ENCODE data around the gene SNX1. TPM values are rescaled to one million over a fixed set of nuclear protein-coding genes. Genes with fewer than 3 reads are reported as not detected.

The SNX1 gene
- total and polyA plus RNA-seq, 10 of the 15 experiments (the other 5 are each of a cell fraction or from before 2014, with no cell fraction given), result 17.8 to 115 (median 96.3) TPM

DNA sequence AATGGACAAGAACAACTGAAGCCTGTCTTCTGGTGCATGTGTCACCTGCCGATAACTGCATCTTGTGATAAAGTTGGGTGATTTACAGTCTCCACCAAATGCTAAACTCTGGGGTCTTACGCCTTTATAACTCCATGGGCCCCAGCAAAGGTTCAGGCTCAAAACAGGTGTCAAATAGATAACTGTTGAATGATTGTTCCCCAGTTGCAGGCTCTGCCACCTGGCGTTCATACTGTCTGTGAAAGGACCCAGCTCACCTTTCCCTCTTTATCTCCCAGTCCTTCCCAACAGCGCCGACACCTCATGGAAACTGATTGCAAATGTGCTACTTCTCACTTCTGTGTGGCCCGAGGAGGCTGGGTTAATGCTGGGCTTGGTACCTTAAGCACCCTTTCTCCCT is 47.5 kb downstream of the SNX1 start:
- RAD21 ChIA-PET (ENCODE audit: unreplicated experiment), result interaction anchor here (0.9 to 3.2 kb wide), 2 partner anchors 11 to 97 kb away, joined by 5 to 29 read pairs; partner anchors contain the start of gene DAPK2
- POLR2A ChIA-PET, result interaction anchor here (2.5 to 3.0 kb wide), 2 partner anchors 10 to 53 kb away, joined by 14 to 17 read pairs; no protein-coding TSS in a partner anchor
- in situ Hi-C loops (cut with MboI) (no loop called here), intact Hi-C loops (cut with micrococcal nuclease; ENCODE audit: unreplicated experiment) (no loop called here)
- peaks cover 38% of the 10 kb centered on the region for H3K4me1 ChIP-seq (ENCODE audit: control insufficient read depth, insufficient read depth, low read length)
- DNase-seq (ENCODE audit: low read depth, low spot score), result no peak
- SMC1A ChIA-PET (ENCODE audit: uncharacterized antibody, unreplicated experiment), result interaction anchor here (1.3 to 2.2 kb wide), 4 partner anchors 10 to 480 kb away, joined by 3 to 8 read pairs (median 6); no protein-coding TSS in a partner anchor
- no TSS peak for BruUV-seq (replicated peaks)
- TF ChIP-seq, protein P1, sequence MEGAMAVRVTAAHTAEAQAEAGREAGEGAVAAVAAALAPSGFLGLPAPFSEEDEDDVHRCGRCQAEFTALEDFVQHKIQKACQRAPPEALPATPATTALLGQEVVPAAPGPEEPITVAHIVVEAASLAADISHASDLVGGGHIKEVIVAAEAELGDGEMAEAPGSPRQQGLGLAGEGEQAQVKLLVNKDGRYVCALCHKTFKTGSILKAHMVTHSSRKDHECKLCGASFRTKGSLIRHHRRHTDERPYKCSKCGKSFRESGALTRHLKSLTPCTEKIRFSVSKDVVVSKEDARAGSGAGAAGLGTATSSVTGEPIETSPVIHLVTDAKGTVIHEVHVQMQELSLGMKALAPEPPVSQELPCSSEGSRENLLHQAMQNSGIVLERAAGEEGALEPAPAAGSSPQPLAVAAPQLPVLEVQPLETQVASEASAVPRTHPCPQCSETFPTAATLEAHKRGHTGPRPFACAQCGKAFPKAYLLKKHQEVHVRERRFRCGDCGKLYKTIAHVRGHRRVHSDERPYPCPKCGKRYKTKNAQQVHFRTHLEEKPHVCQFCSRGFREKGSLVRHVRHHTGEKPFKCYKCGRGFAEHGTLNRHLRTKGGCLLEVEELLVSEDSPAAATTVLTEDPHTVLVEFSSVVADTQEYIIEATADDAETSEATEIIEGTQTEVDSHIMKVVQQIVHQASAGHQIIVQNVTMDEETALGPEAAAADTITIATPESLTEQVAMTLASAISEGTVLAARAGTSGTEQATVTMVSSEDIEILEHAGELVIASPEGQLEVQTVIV (IDR thresholded peaks at IDR 0.05; ENCODE audit: borderline replicate concordance, partially characterized antibody), result no peak
- TF ChIP-seq, protein P2, sequence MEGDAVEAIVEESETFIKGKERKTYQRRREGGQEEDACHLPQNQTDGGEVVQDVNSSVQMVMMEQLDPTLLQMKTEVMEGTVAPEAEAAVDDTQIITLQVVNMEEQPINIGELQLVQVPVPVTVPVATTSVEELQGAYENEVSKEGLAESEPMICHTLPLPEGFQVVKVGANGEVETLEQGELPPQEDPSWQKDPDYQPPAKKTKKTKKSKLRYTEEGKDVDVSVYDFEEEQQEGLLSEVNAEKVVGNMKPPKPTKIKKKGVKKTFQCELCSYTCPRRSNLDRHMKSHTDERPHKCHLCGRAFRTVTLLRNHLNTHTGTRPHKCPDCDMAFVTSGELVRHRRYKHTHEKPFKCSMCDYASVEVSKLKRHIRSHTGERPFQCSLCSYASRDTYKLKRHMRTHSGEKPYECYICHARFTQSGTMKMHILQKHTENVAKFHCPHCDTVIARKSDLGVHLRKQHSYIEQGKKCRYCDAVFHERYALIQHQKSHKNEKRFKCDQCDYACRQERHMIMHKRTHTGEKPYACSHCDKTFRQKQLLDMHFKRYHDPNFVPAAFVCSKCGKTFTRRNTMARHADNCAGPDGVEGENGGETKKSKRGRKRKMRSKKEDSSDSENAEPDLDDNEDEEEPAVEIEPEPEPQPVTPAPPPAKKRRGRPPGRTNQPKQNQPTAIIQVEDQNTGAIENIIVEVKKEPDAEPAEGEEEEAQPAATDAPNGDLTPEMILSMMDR (IDR thresholded peaks at IDR 0.05 in 2 of 3, conservative IDR thresholded peaks at IDR 0.05 in 1 of 3; ENCODE audit: control insufficient read depth in 2 of 3, extremely low read depth in 1 of 3, insufficient read depth in 1 of 3, low read depth in 3 of 3, low read length in 3 of 3), result 0 out of 6 replicates have a peak, but pooled peaks of 1 of the 3 experiments have one; percentile 4
- 27% methylated on average over 6 of the region's 6 CpGs for WGBS (ENCODE audit: insufficient coverage, insufficient replicate concordance, low lambda C conversion rate, missing lambda C conversion rate)
- H3K27me3 ChIP-seq (replicated peaks in 1 of 2; ENCODE audit: control insufficient read depth in 2 of 2, insufficient read depth in 2 of 2, low read length in 1 of 2), result no peaks in the 10 kb centered on the region
- peaks cover 8 to 11% of the 10 kb centered on the region in 2 experiments for H3K36me3 ChIP-seq (ENCODE audit: control insufficient read depth in 2 of 2, insufficient read depth in 2 of 2, low read length in 1 of 2)
- H3K4me2 ChIP-seq (ENCODE audit: control insufficient read depth, insufficient read depth), result peak overlapping the region; percentile 13; the same call in 1 of the 2 replicates
- no peaks in the 10 kb centered on the region for H3K79me2 ChIP-seq (ENCODE audit: control insufficient read depth, insufficient read depth, low read length)
- no peak overlapping the region for H2AFZ ChIP-seq (ENCODE audit: control insufficient read depth, low read depth, low read length)
- no peak for FAIRE-seq
- CTCF ChIA-PET, result interaction anchor here (0.6 to 5.3 kb wide), 4 partner anchors 12 to 309 kb away, joined by 3 to 98 read pairs (median 3); no protein-coding TSS in a partner anchor
- no peaks in the 10 kb centered on the region for H4K20me1 ChIP-seq (ENCODE audit: control insufficient read depth, insufficient read depth)
- H3K4me3 ChIP-seq, result no peak overlapping the region
- H3K27ac ChIP-seq (ENCODE audit: control insufficient read depth, insufficient read depth), result peak overlapping the region; percentile 92
- no peak for ATAC-seq
- no peak overlapping the region; the same call in 1 of the 2 replicates for H3K9ac ChIP-seq (ENCODE audit: control insufficient read depth, insufficient read depth, low read length)
- H3K9me3 ChIP-seq (replicated peaks; ENCODE audit: control insufficient read depth, insufficient read depth, low read length), result no peaks in the 10 kb centered on the region

Data from GM12878 (cell line).